Fibroblast of the aortic adventitia (primary cell): Measurements from ENCODE around the gene CD247. TPM values are rescaled to one million over a fixed set of nuclear protein-coding genes. Genes with fewer than 3 reads are reported as not detected.

ENCODE experiments used
- DNase-seq: peaks from one replicate; pipeline ENCODE4 v3.0.0-alpha.2; 2010; ENCODE audit warnings: low read depth
- H3K4me3 ChIP-seq: 2 replicates; pipeline ENCODE4 v1.5.1; 2011; ENCODE audit warnings: low read depth, mild to moderate bottlenecking, control low read depth, low read length, moderate library complexity
- CTCF ChIP-seq: IDR thresholded peaks from 2 replicates; pipeline ENCODE4 v1.5.1; 2011; ENCODE audit warnings: mild to moderate bottlenecking, low read length, control low read depth, inconsistent platforms; ENCODE audit not compliant: insufficient read depth
- total RNA-seq: library from RNA; depleted of rRNA; stranded (reverse); fragments of >200 nt; gene quantifications from 2 replicates; pipeline ENCODE4 v1.2.3, GENCODE V29; 2012; ENCODE audit warnings: low replicate concordance

Gene CD247
- total RNA-seq, 1 donor, result 0.18 TPM

- DNase-seq, result no peak
- TF ChIP-seq CTCF, result no peak
Measured at GRCh38 chr1:167423684-167424619, 94.4 kb downstream of the CD247 start.

GRCh38 chr1:167420510-167420909, 97.8 kb downstream of the CD247 start:
- no peak for TF ChIP-seq CTCF
- H3K4me3 ChIP-seq, result no peak overlapping the region
- DNase-seq, result peak; percentile 6

More at GRCh38 chr1:167423684-167424619, 94.4 kb downstream of the CD247 start:
- no peak overlapping the region for H3K4me3 ChIP-seq

DNA sequence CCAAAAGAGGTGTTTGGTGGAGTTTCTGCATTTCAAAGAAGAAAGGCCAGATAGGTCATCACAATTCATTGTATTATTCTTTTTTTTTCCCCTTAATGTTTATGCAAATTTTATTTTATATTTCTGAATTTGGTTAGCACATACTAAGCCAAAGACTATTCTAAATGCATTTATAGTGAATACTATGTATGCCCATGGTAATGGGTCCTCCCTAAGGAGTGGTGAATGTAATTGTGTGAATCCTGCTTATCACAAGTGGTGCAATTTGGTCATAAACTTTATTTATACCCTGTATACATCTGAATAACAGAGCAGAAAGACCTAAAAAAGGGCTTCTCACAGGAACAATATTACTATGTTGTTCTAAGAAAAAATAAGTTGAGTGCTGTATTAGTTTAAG, 99.1 kb downstream of the CD247 start:
- no peak for TF ChIP-seq CTCF
- no peak for DNase-seq
- no peak overlapping the region for H3K4me3 ChIP-seq

DNA sequence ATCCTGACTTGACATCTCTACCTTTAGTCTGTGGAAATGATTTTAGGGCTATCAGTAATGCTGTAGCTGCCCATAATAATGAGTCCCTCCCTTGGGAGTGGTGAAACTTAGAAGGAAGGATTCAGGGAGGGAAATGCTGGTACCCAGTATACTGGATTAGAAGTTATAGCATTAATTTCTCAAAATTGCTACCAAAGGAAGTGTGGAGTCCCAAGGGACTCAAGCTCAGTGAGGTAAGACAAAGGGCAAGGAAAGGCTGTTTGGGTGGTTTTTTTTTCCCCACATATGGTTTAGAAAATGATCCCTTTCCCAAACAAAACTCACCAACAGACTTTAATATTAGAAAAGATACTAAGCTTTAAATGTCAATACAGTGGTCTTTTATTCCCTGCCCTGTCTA, 99.9 kb downstream of the CD247 start:
- no peak for DNase-seq
- no peak for TF ChIP-seq CTCF
- H3K4me3 ChIP-seq, result no peak overlapping the region

- TF ChIP-seq CTCF, result no peak
- DNase-seq, result no peak
- no peak overlapping the region for H3K4me3 ChIP-seq
Measured at GRCh38 chr1:167416506-167416905, 101.8 kb downstream of the CD247 start.

GRCh38 chr1:167413328-167413727, 105.0 kb downstream of the CD247 start:
- DNase-seq, result no peak
- H3K4me3 ChIP-seq, result no peak overlapping the region
- TF ChIP-seq CTCF, result no peak
